Natural killer cell (primary cell): ENCODE results near the gene CDKL1. TPM values are rescaled to one million over a fixed set of nuclear protein-coding genes. Genes with fewer than 3 reads are reported as not detected.

ENCODE experiments used
- ATAC-seq, 3 donors: fragments of 150-1000 bp in 2 of 3; fragments of 200-7000 bp in 1 of 3; cut with Tn5 transposase; 1 replicate in 1 of 3; 2 replicates in 2 of 3; pipeline ENCODE4 v1.10.0; 2021; ENCODE audit warnings: mild to moderate bottlenecking in 2 of 3, moderate library complexity in 2 of 3
- DNase-seq, 2 donors: peaks; one replicate each; pipeline versions ENCODE4 v3.0.0 to v3.0.0-alpha.2; 2013 to 2021; ENCODE audit warnings: mixed read lengths in 1 of 2
- H3K27ac ChIP-seq: one replicate; pipeline ENCODE4 v1.5.1; 2013; ENCODE audit warnings: mild to moderate bottlenecking, low read length
- H3K27me3 ChIP-seq: one replicate; pipeline ENCODE4 v1.6.1; 2013; ENCODE audit warnings: low read length; ENCODE audit not compliant: control insufficient read depth, insufficient read depth
- H3K36me3 ChIP-seq: one replicate; pipeline ENCODE4 v1.6.1; 2013; ENCODE audit warnings: low read length; ENCODE audit not compliant: control insufficient read depth, insufficient read depth
- H3K4me1 ChIP-seq: one replicate; pipeline ENCODE4 v1.6.1; 2013; ENCODE audit warnings: low read length; ENCODE audit not compliant: control insufficient read depth, insufficient read depth
- H3K4me3 ChIP-seq: one replicate; pipeline ENCODE4 v1.5.1; 2013; ENCODE audit warnings: low read length
- H3K9me3 ChIP-seq: one replicate; pipeline ENCODE4 v1.6.1; 2013; ENCODE audit warnings: low read length; ENCODE audit not compliant: control insufficient read depth, insufficient read depth
- H3K27ac Mint-ChIP-seq, 2 donors: one replicate each; pipeline ENCODE4 v1.8.0; 2022; ENCODE audit warnings: mild to moderate bottlenecking in 2 of 2, mixed read lengths in 2 of 2, moderate library complexity in 1 of 2
- H3K27me3 Mint-ChIP-seq, 2 donors: one replicate each; pipeline ENCODE4 v1.8.0; 2022; ENCODE audit warnings: low read depth in 2 of 2, mixed read lengths in 2 of 2
- H3K36me3 Mint-ChIP-seq: one replicate; pipeline ENCODE4 v1.8.0; 2022; ENCODE audit warnings: mixed read lengths
- H3K4me1 Mint-ChIP-seq, 2 donors: one replicate each; pipeline ENCODE4 v1.8.0; 2022; ENCODE audit warnings: mixed read lengths in 2 of 2
- H3K4me3 Mint-ChIP-seq: one replicate; pipeline ENCODE4 v1.8.0; 2022; ENCODE audit warnings: mild to moderate bottlenecking, moderate library complexity, mixed read lengths
- H3K9me3 Mint-ChIP-seq, 2 donors: one replicate each; pipeline ENCODE4 v1.8.0; 2022; ENCODE audit warnings: mixed read lengths in 2 of 2
- WGBS: methylation state at CpG from one replicate; pipeline ENCODE4 v1.1.7; 2013; ENCODE audit warnings: missing lambda C conversion rate; ENCODE audit not compliant: insufficient coverage; 5-methylcytosine and 5-hydroxymethylcytosine counted together
- intact Hi-C: fragments of 100-400 bp; cut with micrococcal nuclease; formaldehyde crosslinking; loops from one replicate; pipeline ENCODE4 v1.14.2; 2022
- total RNA-seq, 4 donors: library from RNA; stranded (reverse); fragments of 120-200 nt in 1 of 4; gene quantifications; one replicate each; pipeline versions ENCODE4 v1.2.3 to v1.2.4, GENCODE V29; 2013 to 2022
- TF ChIP-seq, protein P1 (sequence below): fragments of 200-600 bp; IDR thresholded peaks from one replicate; pipeline ENCODE4 v1.8.0; 2022; ENCODE audit warnings: antibody characterized with exemption

The CDKL1 gene
- total RNA-seq, 3 donors from 2014 or later (not counting 1 experiment from before 2014, with no cell fraction given): 12.4 to 16.7 (median 15.4) TPM

DNA sequence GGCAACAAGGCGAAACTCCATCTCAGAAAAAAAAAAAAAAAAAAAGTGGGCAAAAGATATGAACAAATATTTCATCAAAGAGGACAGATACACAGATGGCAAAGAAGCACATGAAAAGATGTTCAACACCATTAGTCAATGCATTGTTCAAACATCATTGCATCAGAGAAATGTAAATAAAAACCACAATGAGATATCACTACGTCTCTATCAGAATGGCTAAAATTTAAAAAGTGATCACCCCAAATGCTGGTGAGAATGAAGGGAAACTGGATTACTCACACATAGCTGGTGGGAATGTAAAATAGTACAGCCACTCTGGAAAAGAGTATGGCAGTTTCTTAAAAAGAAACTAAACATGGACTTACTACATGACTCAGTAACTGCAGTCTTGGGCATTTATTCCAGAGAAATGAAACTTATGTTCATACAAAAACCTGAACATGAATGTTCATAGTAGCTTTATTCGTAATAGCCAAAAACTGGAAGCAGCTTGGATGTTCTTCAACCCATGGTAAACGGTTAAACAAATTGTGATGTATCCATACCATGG is 88.2 kb downstream of the CDKL1 start:
- Histone ChIP-seq H3K9me3 (no peaks in the 10 kb centered on the region), H3K36me3 (no peaks in the 10 kb centered on the region), H3K4me1 (peaks cover 18% of the 10 kb centered on the region), H3K27me3 (no peaks in the 10 kb centered on the region), H3K27ac (no peak overlapping the region), H3K4me3 (no peak overlapping the region)
- H3K4me3 Mint-ChIP-seq: no peak overlapping the region
- no peaks in the 10 kb centered on the region for H3K36me3 Mint-ChIP-seq
- WGBS: 92% methylated on average over 3 of the region's 4 CpGs
- TF ChIP-seq, protein P1, sequence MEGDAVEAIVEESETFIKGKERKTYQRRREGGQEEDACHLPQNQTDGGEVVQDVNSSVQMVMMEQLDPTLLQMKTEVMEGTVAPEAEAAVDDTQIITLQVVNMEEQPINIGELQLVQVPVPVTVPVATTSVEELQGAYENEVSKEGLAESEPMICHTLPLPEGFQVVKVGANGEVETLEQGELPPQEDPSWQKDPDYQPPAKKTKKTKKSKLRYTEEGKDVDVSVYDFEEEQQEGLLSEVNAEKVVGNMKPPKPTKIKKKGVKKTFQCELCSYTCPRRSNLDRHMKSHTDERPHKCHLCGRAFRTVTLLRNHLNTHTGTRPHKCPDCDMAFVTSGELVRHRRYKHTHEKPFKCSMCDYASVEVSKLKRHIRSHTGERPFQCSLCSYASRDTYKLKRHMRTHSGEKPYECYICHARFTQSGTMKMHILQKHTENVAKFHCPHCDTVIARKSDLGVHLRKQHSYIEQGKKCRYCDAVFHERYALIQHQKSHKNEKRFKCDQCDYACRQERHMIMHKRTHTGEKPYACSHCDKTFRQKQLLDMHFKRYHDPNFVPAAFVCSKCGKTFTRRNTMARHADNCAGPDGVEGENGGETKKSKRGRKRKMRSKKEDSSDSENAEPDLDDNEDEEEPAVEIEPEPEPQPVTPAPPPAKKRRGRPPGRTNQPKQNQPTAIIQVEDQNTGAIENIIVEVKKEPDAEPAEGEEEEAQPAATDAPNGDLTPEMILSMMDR: no peak
- H3K4me1 Mint-ChIP-seq: peaks cover 17 to 23% of the 10 kb centered on the region in 2 donors
- DNase-seq (no peak), ATAC-seq (no peak)
- no peaks in the 10 kb centered on the region for H3K27me3 Mint-ChIP-seq
- H3K9me3 Mint-ChIP-seq: no peaks in the 10 kb centered on the region
- intact Hi-C loops: no loop called here
- no peak overlapping the region for H3K27ac Mint-ChIP-seq

DNA sequence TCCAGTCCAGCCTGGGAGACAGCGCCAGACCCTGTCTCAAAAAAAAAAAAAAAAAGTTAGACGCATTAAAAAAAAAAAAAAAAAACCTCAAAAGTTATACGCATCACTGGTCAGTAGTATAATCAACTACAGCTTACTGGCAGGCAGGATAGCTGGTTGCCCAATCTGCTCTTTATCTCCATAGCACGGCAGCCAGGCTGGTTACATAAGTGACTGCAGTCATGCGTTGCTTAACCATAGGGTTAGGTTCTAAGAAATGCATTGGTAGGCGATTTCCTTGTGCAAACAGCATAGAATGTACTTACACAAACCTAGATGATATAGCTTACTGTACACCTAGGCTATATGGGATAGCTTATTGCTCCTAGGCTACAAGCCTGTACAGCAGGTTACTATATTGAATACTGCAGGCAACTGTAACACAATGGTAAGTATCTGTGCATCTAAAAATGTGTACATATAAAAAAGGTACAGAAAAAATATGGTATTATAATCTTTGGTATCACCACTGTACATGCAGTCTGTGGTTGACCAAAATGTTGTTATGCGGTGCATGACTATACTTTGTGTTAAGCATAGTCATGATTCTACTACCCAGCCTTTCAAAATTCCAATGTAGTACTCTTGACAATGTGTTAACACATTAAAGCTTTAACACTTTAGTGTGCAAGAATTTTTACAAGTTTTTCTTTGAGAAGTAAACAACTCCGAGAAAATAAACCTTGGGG is 92.8 kb downstream of the CDKL1 start:
- Histone ChIP-seq H3K36me3 (no peaks in the 10 kb centered on the region), H3K9me3 (no peaks in the 10 kb centered on the region), H3K4me1 (no peaks in the 10 kb centered on the region), H3K4me3 (no peak overlapping the region), H3K27me3 (no peaks in the 10 kb centered on the region), H3K27ac (no peak overlapping the region)
- TF ChIP-seq, protein P1: no peak
- Mint-ChIP-seq H3K36me3 (no peaks in the 10 kb centered on the region), H3K9me3 (no peaks in the 10 kb centered on the region), H3K27ac (no peak overlapping the region), H3K4me1 (peaks cover 0 to 3% of the 10 kb centered on the region in 2 donors), H3K27me3 (no peaks in the 10 kb centered on the region), H3K4me3 (no peak overlapping the region)
- DNase-seq (no peak), ATAC-seq (peak in 1 of 3 donors; percentile 88)
- WGBS: 96% methylated on average over 6 of the region's 8 CpGs
- intact Hi-C loops: no loop called here

DNA sequence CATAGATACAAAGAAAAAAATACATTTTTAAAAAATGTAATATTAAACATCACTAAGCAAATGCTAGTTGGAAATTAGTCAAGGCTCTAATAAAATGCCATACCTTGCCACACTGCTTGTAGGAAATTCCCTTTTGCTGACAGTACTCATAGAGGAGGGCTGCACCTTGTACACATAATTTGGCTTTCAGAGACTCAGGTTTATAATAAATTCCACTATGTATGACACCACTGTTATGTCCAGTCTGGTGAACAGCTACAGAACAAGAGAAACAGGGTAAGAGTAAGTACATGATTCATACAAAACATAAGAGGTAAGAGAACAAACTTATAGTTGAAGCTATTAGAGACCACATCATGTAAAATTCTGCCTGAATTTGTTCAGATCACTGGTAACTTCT is 94.8 kb downstream of the CDKL1 start:
- no peak overlapping the region for H3K4me3 Mint-ChIP-seq
- no peak overlapping the region for H3K27ac Mint-ChIP-seq

More for the DNA sequence above, 94.8 kb downstream of the CDKL1 start:
- H3K27ac ChIP-seq: no peak overlapping the region
- TF ChIP-seq, protein P1: no peak
- Mint-ChIP-seq H3K36me3 (no peaks in the 10 kb centered on the region), H3K9me3 (no peaks in the 10 kb centered on the region), H3K27me3 (no peaks in the 10 kb centered on the region), H3K4me1 (peaks cover 0 to 7% of the 10 kb centered on the region in 2 donors)
- ATAC-seq (no peak), DNase-seq (no peak)
- no peaks in the 10 kb centered on the region for H3K36me3 ChIP-seq
- H3K4me3 ChIP-seq: no peak overlapping the region
- no peaks in the 10 kb centered on the region for H3K4me1 ChIP-seq
- H3K27me3 ChIP-seq: no peaks in the 10 kb centered on the region
- H3K9me3 ChIP-seq: no peaks in the 10 kb centered on the region
- intact Hi-C loops: no loop called here
